Germinal center (tissue), 1 donor: Measurements from ENCODE around the gene DHRS11.
A peak's percentile ranks its signal among the peaks of the same experiment; 100 is the strongest.

Source experiments
- DNase-seq: peaks from one replicate; pipeline ENCODE4 v3.0.0; 2012; ENCODE audit warnings: mixed read lengths, low spot score

DHRS11 gene

GRCh38 chr17:36614081-36614480 lies 22.4 kb downstream of the DHRS11 start:
- no peak for DNase-seq

- DNase-seq = no peak
These were observed 23.3 kb downstream of the DHRS11 start for GRCh38 chr17:36614933-36615332.

DNA sequence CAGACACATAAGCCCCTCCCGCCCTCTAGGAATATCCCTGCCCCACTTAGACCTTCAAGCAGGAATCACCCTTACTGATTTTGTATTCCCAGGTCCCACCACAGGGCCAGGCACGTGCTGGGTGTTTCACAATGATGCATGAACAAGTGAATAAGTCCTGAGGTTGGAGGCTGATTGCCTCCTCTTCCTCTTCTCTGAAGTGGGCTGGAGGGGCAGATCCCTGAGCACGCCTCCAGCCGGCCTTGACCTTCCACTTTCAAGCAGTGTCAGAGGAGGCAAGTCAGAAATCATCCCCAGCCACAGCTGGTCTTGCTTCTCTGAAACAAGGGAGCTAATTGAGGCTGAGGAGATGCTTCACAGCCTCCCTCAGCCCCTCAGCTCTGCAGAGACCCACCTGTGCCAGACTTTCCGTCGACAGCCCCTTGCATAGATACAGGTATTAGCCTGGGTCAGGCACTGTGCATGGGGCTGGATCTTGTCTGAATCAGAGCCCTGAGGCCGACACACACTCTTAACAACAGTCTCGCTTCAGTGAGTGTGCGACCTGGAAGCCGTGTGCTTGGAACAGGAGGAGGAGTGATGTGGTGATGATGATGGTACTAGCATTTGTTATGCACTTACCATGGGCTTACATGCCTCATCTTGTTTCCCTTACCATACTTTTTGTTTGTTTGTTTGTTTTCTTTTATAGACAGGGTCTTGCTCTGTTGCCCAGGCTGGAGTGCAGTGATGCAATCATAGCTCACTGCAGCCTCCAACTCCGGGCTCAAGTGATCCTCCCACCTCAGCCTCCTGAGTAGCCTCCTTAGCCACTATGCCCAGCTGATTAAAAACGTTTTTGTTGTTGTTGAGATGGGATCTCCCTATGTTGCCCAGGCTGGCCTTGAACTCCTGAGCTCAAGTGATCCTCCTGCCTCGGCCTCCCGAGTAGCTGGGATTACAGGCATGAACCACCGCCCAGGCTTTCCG lies 24.7 kb downstream of the DHRS11 start:
- DNase-seq = no peak

- no peak for DNase-seq
These were observed 26.1 kb downstream of the DHRS11 start for GRCh38 chr17:36617773-36618172.

GRCh38 chr17:36623281-36623680 lies 31.6 kb downstream of the DHRS11 start:
- no peak for DNase-seq

- no peak for DNase-seq
These were observed 33.5 kb downstream of the DHRS11 start for GRCh38 chr17:36625188-36625587.

- no peak for DNase-seq
These were observed 35.4 kb downstream of the DHRS11 start for GRCh38 chr17:36627101-36627500.

DNA sequence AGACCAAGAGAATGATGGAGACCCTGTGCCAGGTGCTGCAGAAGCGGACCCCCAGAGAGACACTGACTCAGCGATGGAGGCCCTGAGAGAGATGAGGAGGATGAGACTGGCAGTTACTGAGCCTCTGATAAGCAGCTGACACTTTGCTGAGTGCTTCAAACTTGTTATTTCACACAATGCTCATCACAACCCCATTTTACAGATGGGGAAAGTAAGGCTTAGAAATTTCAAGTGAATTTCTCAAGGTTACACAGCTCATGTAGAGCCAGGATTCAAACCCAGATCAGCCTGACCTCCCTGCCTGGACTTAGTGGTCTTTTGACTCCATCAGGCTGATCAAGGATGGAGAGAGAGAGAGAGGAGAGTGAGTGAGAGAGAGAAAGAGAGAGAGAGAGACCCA lies 36.9 kb downstream of the DHRS11 start:
- DNase-seq = no peak

DNA sequence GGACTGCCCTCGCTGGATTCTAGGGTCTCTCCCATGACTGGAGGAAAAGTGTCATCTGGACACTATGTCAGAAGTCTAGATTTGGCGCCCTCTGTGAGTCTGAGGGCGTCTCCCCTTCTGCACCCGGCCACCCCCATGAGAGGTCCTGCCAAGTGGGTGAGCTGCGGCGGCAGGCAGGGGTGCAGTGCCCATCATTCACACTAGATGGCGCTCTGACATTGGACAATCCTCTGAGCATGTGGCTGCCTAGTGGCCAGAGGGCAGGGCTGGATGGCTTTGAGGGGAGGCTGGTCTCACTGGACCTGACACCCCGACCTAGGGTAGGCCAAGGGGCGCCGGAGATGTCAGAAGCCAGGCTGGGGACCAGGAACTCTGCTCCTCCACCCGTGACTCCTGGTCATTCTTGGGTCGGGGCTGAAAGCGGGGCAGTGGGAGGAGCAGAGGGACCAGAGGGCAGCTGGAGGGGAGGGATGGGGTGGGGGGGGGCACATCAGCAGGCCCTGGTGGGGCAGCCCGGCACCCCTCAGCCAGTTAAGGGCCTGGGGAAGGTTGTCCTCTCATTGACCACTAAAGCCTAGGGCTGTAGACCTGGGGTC lies 37.7 kb downstream of the DHRS11 start:
- peak; percentile 77 for DNase-seq

DNA sequence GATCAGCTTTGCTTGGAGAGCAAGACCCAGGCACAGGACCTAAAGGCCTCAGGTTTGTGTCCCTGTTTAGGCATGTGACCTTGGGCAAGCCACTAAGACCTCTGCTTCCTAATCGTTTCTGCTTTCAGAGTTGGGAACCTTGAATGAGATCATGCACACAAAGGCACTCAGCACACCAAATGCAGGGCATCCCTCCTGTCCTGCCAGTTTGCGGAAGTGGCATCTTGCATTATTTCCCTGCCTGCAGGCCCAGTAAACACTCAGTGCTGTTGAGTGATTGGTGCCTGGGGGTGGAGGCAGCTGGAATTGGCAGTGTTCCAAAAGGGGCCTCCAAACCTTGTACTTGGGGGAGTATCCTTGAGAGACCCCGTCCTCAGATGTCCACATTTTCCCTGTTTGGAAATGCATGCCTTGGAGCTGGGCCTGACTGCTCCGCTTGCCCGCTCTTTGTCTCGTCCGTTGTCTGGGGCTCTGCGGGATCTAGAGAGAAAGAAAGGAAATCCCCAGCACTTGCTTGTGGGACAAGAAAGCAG lies 38.4 kb downstream of the DHRS11 start:
- DNase-seq = no peak

DNA sequence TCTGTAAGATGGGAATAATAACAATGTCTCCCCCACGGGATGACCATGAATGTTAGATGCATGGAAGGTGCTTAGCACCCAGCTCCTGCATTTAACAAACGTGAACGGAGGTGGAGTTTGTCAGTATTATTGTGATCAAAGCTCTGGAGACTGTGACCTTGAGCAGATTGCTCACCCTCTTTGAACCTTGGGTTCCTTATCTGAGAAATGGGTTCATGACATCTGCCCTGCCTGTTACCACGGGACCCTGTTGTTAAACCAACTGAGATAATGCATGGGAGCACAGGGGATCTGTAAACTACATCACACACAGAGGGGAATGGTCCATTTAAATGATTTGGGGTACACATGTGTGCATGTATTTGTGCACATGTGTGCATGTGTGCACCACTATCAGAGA lies 39.3 kb downstream of the DHRS11 start:
- no peak for DNase-seq

GRCh38 chr17:36632916-36633771 lies 41.5 kb downstream of the DHRS11 start:
- no peak for DNase-seq

DNA sequence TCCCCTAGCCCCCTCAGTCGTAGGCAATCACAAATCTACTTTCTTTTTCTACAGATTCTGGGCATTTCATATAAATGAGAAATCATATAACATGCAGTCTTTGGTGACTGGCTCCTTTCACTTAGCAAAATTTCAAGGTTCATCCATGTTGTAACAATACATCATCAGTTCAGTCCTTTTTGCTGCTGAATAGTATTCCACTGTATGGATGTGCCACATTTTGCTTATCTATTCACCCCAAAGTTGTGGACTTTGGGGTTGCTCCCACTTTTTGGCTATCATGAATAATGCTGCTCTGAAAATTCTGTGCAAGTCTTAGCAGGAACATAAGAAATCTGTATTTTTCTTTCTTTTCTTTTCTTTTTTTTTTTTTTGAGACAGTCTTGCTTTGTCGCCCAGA lies 48.7 kb downstream of the DHRS11 start:
- no peak for DNase-seq

- no peak for DNase-seq
These were observed 49.2 kb downstream of the DHRS11 start for GRCh38 chr17:36640836-36641235.

DNA sequence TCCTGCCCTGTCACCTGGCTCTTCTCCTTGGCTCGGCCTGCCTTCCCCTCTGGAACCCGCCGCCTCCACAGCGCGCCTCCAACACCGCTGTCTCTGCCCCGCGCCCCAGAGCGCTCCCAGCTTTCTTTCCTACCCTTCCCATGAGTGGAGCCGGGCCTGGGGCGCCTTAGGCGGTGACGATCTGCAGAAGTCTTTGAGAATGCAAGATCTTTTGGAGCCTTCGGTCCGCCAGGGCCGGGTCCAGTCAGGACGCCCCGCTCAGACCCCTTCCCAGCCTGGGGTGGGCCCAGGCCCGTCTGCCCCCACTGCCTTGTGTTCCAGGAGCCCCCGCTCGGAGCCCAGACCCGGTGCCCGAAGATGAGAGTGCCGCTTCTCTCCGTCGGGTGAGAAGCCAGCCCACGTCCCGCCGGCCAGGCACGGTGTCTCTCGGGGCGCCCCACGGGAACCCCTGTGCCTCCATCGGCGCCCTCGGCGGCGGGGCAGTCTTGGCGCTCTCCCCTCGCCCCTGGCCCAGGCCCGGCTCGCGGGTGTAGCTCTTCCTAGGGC lies 49.7 kb downstream of the DHRS11 start:
- DNase-seq = no peak

DNA sequence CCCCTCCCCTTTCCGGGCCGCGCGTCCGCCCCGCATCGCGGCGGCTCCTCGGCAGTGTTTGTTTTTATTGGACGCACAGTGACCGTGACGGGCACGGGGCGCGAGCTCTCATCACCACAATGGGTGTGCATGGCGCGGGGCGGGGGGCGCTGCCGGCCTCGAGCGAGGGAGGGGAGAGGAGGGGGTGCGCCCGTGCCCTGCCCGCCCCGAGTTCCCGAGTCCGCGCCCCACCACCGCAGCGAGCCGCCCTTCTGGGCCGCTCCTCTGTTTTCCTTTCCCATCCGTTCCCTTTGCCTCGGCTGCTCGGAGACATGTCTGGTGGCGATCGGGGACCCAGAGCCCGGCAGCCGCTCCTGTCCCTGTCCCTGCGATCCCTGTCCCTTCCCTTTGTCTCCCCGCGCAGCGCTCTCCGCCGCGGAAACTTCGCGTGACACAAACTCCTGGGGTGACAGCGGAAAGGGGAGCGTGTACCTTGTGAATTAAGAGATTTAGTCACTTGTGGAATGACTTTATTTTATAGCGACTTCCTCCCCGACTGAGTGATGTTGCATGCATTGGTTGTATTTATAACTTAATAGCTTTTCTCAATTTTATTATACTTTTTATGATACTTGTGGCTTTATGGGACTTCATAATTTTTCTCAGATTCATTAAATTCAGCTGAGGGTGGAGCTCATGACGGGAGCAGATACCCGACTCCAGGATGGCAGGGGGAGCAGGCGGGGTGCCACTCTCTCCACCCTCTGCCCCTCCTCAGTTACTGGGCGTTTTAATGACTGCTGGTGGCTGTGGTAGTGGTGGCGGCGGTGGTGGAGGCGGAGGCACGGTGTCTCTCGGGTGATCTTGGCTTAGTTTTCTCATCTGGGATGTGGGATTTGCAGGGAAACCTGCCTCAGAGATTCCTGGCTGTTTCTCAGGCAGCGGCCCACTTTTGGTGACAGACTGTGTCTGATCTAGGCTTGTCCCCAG lies 50.5 kb downstream of the DHRS11 start:
- no peak for DNase-seq

DNA sequence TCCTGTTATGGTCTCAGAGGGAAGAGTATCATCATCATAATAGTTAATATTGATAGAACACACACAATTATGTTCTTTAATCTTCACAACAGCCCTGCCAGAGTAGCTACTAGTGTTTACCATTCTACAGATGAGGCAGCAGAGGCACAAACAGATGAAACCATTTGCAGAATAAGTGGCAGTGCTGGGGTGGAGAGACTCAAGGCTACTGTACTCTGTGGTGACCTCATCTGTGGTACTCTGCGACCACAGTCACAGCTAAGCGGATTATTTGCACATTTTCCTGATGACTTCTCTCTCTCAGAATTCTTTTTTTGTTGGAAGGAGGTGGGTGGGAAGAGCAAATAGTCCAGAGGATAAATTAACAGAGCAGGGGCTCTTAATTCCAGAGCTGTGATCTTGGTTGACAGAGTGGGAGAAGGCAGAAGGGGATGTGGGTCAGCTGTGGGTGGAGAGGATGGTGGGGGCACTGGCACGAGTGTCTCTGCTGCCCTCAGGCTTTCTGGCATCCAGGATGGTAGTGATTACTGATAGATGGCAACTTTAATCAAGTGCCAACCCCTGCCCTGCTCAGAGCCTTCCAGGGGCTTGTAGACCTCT lies 51.5 kb downstream of the DHRS11 start:
- no peak for DNase-seq

DNA sequence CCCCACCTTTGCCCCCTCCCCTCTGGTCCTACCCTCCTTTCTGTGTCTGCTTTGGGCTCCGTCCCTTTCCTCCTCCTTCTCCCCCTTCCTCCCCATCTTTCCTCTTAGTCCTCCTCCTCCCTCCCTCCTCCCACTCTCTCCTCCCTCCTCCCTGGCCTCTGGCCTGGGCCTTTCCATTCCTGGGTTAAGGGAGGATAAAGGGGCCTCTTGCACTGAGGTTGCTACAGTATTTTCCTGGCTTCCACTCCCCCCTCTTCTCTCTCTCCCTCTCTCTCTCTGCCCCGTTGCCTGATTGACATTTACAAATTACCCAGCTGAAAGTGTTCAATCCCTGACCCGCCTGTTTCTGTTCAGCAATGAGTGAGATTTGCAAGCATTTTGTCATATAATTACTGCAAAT lies 53.7 kb downstream of the DHRS11 start:
- DNase-seq = no peak

DNA sequence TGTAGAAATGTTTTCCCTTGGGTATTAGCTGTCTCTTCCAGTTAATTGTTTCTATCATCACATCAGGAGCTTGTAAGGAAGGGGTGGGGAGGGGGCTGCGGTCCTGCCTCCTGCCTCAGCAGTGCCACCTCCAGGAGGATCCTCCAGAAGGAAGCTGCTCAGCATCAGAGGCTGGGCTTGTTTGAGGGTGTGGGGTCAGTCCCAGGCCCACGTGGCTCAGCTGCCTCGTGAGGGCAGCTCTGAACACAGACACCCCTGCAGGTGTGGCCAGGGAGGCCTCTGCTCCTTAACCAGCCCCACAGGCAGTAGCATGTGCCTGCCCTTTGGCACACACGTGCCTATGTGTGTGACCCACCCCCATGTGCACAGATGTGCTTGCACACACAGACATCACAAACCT lies 56.0 kb downstream of the DHRS11 start:
- DNase-seq = no peak

DNA sequence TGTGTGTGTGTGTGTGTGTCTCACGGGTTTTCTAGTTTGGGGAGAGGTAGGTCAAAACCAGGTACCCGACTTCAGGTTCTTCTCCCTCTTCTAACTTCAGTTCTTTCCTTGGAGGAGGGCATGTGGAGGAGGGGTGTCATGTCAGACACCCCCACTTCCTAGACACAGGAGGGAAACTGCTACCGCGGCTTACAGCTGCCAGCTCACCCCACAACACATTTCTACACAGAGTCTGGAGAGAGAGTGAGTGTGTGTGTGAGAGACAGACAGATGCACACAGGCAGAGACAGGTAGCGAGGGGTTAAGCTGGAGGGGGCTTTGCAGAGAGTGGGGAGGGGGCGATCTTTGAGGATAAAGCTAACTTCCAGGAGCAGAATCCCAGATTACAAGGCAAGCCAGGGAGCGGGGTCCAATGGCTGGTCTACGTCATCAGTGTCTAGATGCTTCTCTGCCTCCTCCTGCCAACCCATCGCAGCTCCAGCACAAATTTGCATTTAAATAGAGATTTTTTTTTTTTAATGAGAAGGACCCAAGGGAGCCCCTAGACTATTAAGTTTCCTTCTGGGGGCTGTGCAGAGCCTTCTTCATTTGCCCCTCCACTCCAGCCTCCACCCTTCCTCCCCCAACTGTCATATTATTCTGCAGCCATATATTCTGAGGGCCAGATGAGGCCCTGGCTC lies 58.6 kb downstream of the DHRS11 start:
- DNase-seq = no peak
